NCI-H345 treated with DMSO at 0.1 percent for 48 hours (cell line): ENCODE data around the gene ITGBL1.

ENCODE experiments used
- DNase-seq: peaks from one replicate; lab custom pipeline; 2025; ENCODE audit not compliant: unreplicated experiment; lab: John Stamatoyannopoulos, UW

Gene ITGBL1

GRCh38 chr13:101626925-101627555 is 174.6 kb downstream of the ITGBL1 start:
- DNase-seq: peak; percentile 35

GRCh38 chr13:101627556-101627943 is 175.1 kb downstream of the ITGBL1 start:
- peak; percentile 35 for DNase-seq

DNA sequence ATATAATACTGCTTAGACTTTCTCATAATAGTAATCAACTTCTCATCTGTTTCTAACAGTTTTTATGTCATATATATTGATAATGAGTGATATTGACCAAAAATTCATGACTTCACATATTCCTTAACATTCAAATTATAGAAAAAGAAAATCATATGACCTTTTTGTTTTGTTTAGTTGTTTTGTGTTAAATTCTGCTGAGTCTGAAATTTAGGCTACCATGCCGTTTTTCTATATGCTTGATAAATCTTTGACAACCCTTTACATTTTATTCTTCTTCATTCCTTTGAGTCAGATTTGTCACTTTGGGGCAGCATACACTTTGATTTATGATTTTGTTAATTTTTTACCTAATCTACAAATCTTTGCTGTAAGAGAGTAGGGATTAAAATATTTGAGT is 176.4 kb downstream of the ITGBL1 start:
- no peak for DNase-seq

DNA sequence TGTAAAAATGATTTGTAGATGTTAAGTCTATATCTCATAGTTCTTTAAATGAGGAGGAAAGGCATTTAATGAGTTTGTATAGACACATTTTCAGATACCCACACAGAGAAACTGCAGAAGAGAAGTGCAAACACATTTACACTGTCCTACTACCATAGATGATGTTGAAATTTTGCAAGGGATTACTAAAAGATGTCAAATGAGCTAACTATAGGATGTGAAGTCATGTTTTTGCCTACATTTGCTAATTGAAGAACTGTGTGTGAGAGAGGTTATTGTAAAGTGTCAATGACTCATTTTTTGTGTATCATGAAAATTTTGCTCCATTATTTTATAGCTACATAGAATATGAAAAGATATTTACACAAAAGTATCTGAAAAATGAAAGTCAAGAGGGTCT is 178.9 kb downstream of the ITGBL1 start:
- no peak for DNase-seq

DNA sequence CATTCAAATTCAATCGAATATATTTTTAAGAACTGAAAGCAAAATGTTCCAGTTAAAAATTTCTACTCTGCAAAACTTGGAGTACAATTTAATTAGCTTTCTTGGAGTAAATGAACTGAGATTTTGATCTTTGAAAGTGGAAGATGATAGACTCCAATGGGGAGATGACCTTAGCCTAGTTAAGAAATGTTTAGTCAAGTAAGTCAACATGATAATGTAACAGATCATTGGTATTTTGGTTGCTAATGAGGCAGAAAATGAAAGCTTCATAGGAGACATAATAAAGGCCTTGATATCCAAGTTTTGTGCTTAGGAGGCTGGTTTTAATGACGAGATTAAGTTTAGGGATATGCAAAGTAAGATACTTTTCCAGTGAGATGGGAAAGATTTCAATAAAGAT is 181.7 kb downstream of the ITGBL1 start:
- no peak for DNase-seq

DNA sequence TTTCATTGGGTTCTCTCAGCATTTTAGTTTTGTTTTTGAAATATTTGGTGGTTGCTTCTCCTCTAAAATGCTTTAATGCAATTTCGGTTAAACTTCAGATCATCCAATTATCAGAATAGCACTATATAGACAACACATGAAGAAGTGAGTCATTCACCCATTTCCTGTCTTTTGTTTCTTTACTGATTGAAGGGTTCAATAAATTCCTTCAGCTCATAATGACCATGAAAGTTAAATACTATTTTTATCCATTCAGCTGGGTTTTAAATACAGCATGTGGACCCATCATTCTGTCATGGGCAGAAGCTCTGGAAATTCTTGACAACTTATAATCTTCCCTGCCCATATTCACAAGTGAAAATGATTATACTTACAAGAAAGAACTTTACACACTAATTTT is 187.2 kb downstream of the ITGBL1 start:
- DNase-seq: no peak

DNA sequence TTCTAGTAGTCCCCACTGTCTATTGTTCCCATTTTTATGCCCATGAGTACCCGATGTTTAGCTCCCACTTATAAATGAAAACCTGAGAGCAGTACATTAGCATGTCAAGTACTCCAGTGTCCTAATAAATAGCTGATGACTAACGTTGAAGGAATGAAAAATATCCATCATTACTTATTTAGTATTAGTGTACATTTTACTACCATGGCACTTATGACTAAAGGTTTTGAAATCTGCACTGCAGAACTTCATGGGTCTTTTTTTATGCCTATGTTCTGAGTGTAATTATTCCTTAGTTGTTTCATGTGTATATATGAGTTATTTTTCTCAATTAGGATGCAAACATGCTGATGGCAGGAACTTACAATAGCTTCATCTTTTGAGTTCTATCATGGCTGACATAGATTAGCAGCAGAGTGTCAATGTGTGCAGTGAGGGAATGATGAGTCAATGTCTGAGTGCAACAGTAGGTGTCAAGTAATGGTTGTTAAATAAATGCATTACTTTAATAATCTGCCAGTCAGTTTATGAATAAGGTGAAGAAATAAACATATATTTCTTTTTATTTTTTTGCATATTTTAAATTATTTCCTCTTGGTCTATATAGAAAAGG is 188.4 kb downstream of the ITGBL1 start:
- DNase-seq: no peak

GRCh38 chr13:101645871-101646270 is 193.4 kb downstream of the ITGBL1 start:
- no peak for DNase-seq

GRCh38 chr13:101647760-101648159 is 195.3 kb downstream of the ITGBL1 start:
- DNase-seq: no peak

GRCh38 chr13:101648766-101649487 is 196.5 kb downstream of the ITGBL1 start:
- no peak for DNase-seq

- DNase-seq: no peak
Measured at GRCh38 chr13:101649488-101650126, 197.1 kb downstream of the ITGBL1 start.

GRCh38 chr13:101654883-101655282 is 202.4 kb downstream of the ITGBL1 start:
- DNase-seq: no peak

DNA sequence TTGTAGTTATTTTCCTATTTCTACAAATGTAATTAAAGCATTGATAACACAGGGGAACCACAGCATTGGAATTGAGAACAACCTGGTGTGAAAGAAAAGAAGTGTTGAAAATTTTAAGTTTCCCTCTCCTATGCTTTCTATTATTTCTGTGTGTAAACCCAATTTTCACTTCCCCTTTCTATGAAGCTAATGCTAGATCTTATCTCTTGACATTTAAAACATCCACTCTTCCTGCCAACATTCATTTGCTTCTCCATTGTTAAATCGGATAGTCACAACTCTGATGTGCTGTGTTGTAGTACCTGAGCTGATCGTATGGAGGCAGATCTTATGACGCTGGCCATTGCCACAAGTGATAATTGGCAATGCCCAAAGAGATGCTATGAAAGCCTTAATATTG is 203.0 kb downstream of the ITGBL1 start:
- no peak for DNase-seq

- no peak for DNase-seq
Measured at GRCh38 chr13:101660711-101661110, 208.2 kb downstream of the ITGBL1 start.

DNA sequence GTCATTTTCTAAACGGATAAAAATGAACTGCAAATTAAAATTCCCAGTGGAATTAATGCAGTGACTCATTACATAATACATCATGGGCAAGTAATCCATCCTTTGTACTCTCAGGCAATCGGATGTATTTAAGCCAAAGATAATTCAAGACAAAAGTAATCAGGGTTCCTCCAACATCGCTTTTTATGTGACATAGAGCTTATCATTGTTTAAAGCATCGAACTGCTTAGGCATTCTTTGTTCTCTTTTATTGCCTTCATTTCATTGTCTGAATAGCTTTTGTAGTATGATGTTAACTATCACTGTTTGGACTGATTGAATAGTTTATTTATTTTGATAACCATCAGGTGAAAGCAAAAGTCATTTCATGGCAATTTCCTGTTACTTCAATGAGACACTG is 209.4 kb downstream of the ITGBL1 start:
- DNase-seq: no peak

DNA sequence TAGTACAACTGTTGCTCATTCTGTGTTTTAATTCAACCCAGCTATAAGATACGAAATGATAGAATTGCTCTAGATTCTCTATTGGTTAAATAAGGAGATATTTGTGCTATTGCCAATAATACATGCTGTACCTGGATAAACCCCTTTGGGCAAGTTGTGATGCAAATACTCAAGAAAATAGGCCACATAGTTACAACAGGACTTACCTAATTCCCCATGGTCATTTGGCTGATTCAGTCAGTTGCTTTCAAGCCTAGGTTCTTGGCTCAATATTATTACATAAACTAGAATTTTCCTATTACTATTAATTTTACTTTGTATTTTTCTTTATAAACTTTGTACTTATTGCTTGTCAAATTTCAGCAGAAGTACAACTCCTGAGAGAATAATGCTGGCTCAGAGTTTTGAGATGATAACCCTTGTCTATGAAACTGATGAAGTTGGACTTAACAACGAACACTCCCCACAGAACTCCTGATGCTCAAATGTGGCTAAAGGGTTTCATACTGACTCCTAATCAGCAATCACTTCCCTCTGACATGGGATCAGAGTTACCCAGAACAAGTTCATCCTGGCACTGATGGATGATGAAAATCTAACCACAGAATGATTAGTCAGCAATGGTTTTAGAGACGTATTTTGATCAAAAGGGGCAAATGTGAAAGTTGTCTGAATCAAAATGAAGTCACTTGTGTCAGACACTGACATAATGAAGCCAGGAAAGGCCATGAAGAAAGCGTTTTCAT is 221.1 kb downstream of the ITGBL1 start:
- DNase-seq: no peak

GRCh38 chr13:101681834-101682233 is 229.4 kb downstream of the ITGBL1 start:
- no peak for DNase-seq

GRCh38 chr13:101686003-101686402 is 233.5 kb downstream of the ITGBL1 start:
- DNase-seq: no peak

- no peak for DNase-seq
Measured at GRCh38 chr13:101690871-101691270, 238.4 kb downstream of the ITGBL1 start.

DNA sequence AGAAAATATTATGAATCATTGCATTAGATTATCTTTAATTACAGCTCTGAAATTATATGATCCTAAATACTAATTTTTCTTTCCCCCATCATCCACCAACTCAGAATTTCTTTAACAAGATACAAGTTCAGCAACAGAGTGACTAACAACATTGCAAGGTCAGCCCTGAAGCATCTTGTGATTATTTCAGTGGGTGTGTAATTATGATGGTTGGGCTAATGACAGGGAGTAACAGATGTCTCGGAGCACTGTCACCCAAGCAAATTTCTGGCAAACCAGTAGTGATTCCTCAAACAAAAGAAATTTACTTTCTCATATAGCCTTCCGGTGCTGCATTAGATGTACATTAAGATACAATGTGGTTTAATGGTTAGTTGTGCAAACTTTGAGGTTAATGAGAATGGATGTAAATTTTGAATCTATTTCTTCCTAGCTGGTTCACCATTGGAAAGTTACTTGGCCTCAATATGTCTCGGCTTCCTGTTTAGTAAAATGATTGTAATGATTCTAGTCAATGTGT is 238.9 kb downstream of the ITGBL1 start:
- no peak for DNase-seq
